Measurements from ENCODE around the gene MAZ. TPM values are rescaled to one million over a fixed set of nuclear protein-coding genes. Genes with fewer than 3 reads are reported as not detected.

MAZ gene
- total and polyA plus RNA-seq, 2 of the 8 experiments (the other 6 are each of a cell fraction or from before 2014, with no cell fraction given): 219 to 380 TPM

DNA sequence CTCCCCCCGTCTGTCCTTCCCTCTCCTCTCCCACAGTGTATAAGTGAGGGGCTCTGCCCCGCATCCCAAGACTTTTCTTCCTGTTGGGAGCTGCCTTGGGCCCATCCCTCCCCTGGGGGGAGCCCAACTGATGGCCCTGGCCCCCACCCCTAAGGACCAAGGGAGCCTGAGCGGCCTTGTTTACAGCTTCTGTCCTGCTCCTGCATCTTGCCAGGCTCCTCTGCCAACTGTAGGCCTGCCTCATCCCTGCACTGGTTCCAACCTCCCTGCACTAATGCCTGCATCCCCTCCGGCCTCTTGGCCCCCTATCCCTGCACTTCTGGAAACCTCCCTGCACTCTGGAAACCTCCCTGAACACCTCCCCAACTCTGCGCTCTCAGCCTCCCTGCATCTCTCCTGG lies 8.3 kb downstream of the MAZ start:
- peaks cover 5 to 8% of the 10 kb centered on the region in 2 experiments for H4K20me1 ChIP-seq (replicated peaks in 1 of 2; ENCODE audit: control insufficient read depth in 1 of 2, insufficient read depth in 2 of 2, low read length in 2 of 2)
- POLR2A ChIA-PET (ENCODE audit: partially characterized antibody): interaction anchor here (0.9 to 16.6 kb wide), 9 partner anchors 7 to 217 kb away, joined by 3 to 167 read pairs (median 4); partner anchors contain the start of genes CDIPT, HIRIP3, MAZ and TLCD3B
- peak overlapping the region; percentile 59 to 91 (median 83); a peak in 7 of 8 replicates for H3K4me3 ChIP-seq (ENCODE audit: extremely low read depth in 1 of 4, insufficient read depth in 2 of 4, low read depth in 3 of 4, low read length in 4 of 4)
- H2BK5ac ChIP-seq (ENCODE audit: low read depth, low read length): peak overlapping the region; percentile 89; the same call in 1 of the 2 replicates
- H3K23me2 ChIP-seq (ENCODE audit: low read depth, low read length): peaks cover 27% of the 10 kb centered on the region
- H3K27ac ChIP-seq (ENCODE audit: low read depth, low read length): no peak overlapping the region
- H3K79me2 ChIP-seq (ENCODE audit: control insufficient read depth in 1 of 2, insufficient read depth in 2 of 2, low read length in 2 of 2): peaks cover 0 to 26% of the 10 kb centered on the region in 2 experiments; a peak in 1 of 4 replicates
- peaks cover 6 to 26% (median 16%) of the 10 kb centered on the region in 4 experiments for H3K36me3 ChIP-seq (ENCODE audit: control insufficient read depth in 2 of 4, insufficient read depth in 4 of 4, low read length in 3 of 4)
- no peak overlapping the region for H4K5ac ChIP-seq (ENCODE audit: insufficient read length, low read depth, low read length)
- peaks cover 0 to 45% (median 31%) of the 10 kb centered on the region in 4 experiments; a peak in 6 of 7 replicates for H3K4me1 ChIP-seq (replicated peaks in 1 of 4; ENCODE audit: control insufficient read depth in 3 of 4, insufficient read depth in 4 of 4, low read length in 3 of 4)
- DNase-seq (ENCODE audit: low read depth in 1 of 2, low spot score in 2 of 2) (no peak), FAIRE-seq (no peak)
- H2BK120ac ChIP-seq (replicated peaks; ENCODE audit: low read depth, low read length): no peak overlapping the region
- H3K9me3 ChIP-seq (ENCODE audit: insufficient read depth in 2 of 2, low read depth in 1 of 2, low read length in 1 of 2): no peaks in the 10 kb centered on the region
- TF ChIP-seq KDM4A (IDR thresholded peaks at IDR 0.05; ENCODE audit: low read depth, low read length, severe bottlenecking): peak; percentile 5
- no peak for TF ChIP-seq NANOG (IDR thresholded peaks at IDR 0.05; ENCODE audit: insufficient read depth, low read depth, low read length, poor library complexity, severe bottlenecking)
- H3K14ac ChIP-seq (ENCODE audit: insufficient read length): no peak overlapping the region
- peak overlapping the region; percentile 40; the same call in 1 of the 2 replicates for H2AK5ac ChIP-seq (ENCODE audit: low read depth, low read length)
- H3K56ac ChIP-seq (replicated peaks; ENCODE audit: insufficient read length, low read depth, low read length): no peak overlapping the region
- no peaks in the 10 kb centered on the region; the same call in none of the 2 replicates for H3K79me1 ChIP-seq (ENCODE audit: low read depth, low read length)
- H4K8ac ChIP-seq (ENCODE audit: extremely low read depth, insufficient read depth, low read length): no peak overlapping the region
- H2BK15ac ChIP-seq (ENCODE audit: low read length): peak overlapping the region; percentile 82; the same call in 1 of the 2 replicates
- no peak overlapping the region for H2AFZ ChIP-seq (ENCODE audit: low read length)
- peak overlapping the region; percentile 92; the same call in 1 of the 2 replicates for H2BK12ac ChIP-seq (ENCODE audit: low read depth, low read length)
- peak overlapping the region; percentile 71 for H3K18ac ChIP-seq (ENCODE audit: extremely low read depth, low read length)
- peak overlapping the region in 1 of 4 experiments; percentile 39; a peak in 3 of 7 replicates for H3K9ac ChIP-seq (replicated peaks in 1 of 4; ENCODE audit: extremely low read depth in 1 of 4, low read depth in 3 of 4, low read length in 3 of 4)
- H3K4ac ChIP-seq (replicated peaks; ENCODE audit: insufficient read length, low read depth, low read length): no peak overlapping the region
- WGBS, 2 experiments (ENCODE audit: extremely low coverage in 1 of 2, insufficient coverage in 1 of 2, insufficient read length in 1 of 2, insufficient replicate concordance in 2 of 2, low coverage in 1 of 2, low lambda C conversion rate in 2 of 2, missing lambda C conversion rate in 1 of 2): 64% methylated on average over 3 of the region's 5 CpGs; no CpG with 5 or more reads in 1 of the 2 experiments
- H3K27me3 ChIP-seq (replicated peaks in 1 of 4; ENCODE audit: control insufficient read depth in 3 of 4, extremely low read depth in 1 of 4, insufficient read depth in 3 of 4, low read length in 3 of 4): no peaks in the 10 kb centered on the region
- H2BK20ac ChIP-seq (ENCODE audit: low read length): peak overlapping the region; percentile 80; the same call in 1 of the 2 replicates
- peak overlapping the region; percentile 91 to 92 for H3K4me2 ChIP-seq (ENCODE audit: insufficient read depth in 1 of 2, low read depth in 2 of 2, low read length in 2 of 2)
- CTCF ChIA-PET (ENCODE audit: partially characterized antibody): interaction anchor here (0.6 to 17.5 kb wide), 5 partner anchors 25 to 63 kb away, joined by 3 to 212 read pairs (median 3); no protein-coding TSS in a partner anchor
- H3K23ac ChIP-seq (ENCODE audit: insufficient read length): no peak overlapping the region
- peak overlapping the region; percentile 54 for H4K91ac ChIP-seq (replicated peaks; ENCODE audit: insufficient read length, low read length)

All from H1 (cell line).